ENCODE data around the gene PEG3.

DNA sequence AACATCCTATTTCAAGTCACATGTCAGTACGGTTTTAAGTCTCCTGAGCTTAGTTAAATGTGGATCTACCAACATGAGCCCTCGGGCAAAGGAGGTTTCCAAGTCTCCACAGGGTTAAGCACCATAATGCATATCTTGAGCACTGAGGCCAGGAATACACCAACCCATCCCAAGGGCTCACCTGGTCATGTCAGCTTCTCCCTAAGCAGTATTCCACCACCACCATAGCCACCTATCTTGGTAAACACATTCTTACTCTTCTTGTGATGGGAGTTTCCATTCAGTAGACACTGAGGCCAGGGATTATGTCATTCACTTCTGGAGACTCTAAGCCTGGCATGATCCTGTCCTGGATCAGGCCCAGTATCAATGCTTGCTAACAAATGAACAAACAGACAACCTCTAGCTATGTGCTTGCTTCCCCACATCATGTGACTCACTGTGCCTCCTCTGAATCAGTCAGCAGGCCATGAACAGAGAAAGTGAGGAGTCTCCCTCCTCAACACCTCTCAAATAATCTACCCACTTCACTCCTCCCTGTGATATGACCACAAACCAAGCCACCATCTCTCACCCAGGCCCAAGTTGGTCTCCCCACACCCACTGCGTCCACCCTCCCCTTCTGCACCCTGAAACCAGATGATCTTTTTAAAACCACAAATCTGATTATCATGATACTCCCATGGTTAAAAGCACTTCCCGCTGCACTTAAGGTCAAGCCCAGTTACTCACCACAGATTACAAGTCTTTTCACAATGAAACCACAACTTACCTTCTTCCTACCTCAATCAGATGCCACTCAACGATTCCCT is 5.8 kb downstream of the PEG3 start:
- no peak for TF ChIP-seq CTCF (IDR thresholded peaks at IDR 0.05; ENCODE audit: insufficient read depth, low read depth, low read length)
- TF ChIP-seq EZH2 (IDR thresholded peaks at IDR 0.05; ENCODE audit: insufficient read depth, low read length) = no peak

Data from astrocyte (in vitro differentiated cells and primary cell).